ENCODE measurements around the gene KCNK1. TPM values are rescaled to one million over a fixed set of nuclear protein-coding genes. Genes with fewer than 3 reads are reported as not detected.

The KCNK1 gene
- total RNA-seq, 1 experiment from 2014 or later, result not detected

GRCh38 chr1:233651061-233651460, 37.2 kb downstream of the KCNK1 start:
- no peak overlapping the region for H3K27ac Mint-ChIP-seq (ENCODE audit: unreplicated experiment)
- no peak for DNase-seq
- intact Hi-C loops (cut with micrococcal nuclease; ENCODE audit: unreplicated experiment), result no loop called here
- peaks cover 14% of the 10 kb centered on the region; the same call in 1 of the 2 replicates for H3K4me1 ChIP-seq
- BruUV-seq (replicated peaks), result no TSS peak
- H3K4me3 Mint-ChIP-seq (ENCODE audit: unreplicated experiment), result no peak overlapping the region
- no peaks in the 10 kb centered on the region for H3K9me3 ChIP-seq
- CTCF ChIA-PET, result no interaction called here
- peaks cover 1% of the 10 kb centered on the region for H3K9me3 Mint-ChIP-seq (ENCODE audit: unreplicated experiment)
- no peak overlapping the region for H3K4me3 ChIP-seq (ENCODE audit: low read depth, low read length)
- no peaks in the 10 kb centered on the region for H3K36me3 Mint-ChIP-seq (ENCODE audit: insufficient read depth, unreplicated experiment)
- TF ChIP-seq CTCF (IDR thresholded peaks at IDR 0.05; ENCODE audit: insufficient read depth in 1 of 2, low read depth in 1 of 2, low read length in 1 of 2, severe bottlenecking in 1 of 2, unreplicated experiment in 1 of 2), result no peak
- no peaks in the 10 kb centered on the region for H3K27me3 Mint-ChIP-seq (ENCODE audit: insufficient read depth, unreplicated experiment)
- POLR2A ChIA-PET, result no interaction called here
- peaks cover 8% of the 10 kb centered on the region for H3K4me1 Mint-ChIP-seq (ENCODE audit: low read depth, unreplicated experiment)
- H3K27me3 ChIP-seq (replicated peaks; ENCODE audit: control insufficient read depth, insufficient read depth, low read length), result no peaks in the 10 kb centered on the region
- no peaks in the 10 kb centered on the region for H3K36me3 ChIP-seq (ENCODE audit: control insufficient read depth, insufficient read depth, low read length)

- Histone ChIP-seq H3K9me3 (no peaks in the 10 kb centered on the region), H3K4me3 (ENCODE audit: low read depth, low read length) (no peak overlapping the region), H3K4me1 (peaks cover 14% of the 10 kb centered on the region; the same call in 1 of the 2 replicates), H3K27me3 (replicated peaks; ENCODE audit: control insufficient read depth, insufficient read depth, low read length) (no peaks in the 10 kb centered on the region), H3K36me3 (ENCODE audit: control insufficient read depth, insufficient read depth, low read length) (no peaks in the 10 kb centered on the region)
- Mint-ChIP-seq H3K4me3 (ENCODE audit: unreplicated experiment) (no peak overlapping the region), H3K9me3 (ENCODE audit: unreplicated experiment) (no peaks in the 10 kb centered on the region), H3K4me1 (ENCODE audit: low read depth, unreplicated experiment) (peaks cover 8% of the 10 kb centered on the region), H3K27me3 (ENCODE audit: insufficient read depth, unreplicated experiment) (no peaks in the 10 kb centered on the region), H3K27ac (ENCODE audit: unreplicated experiment) (no peak overlapping the region), H3K36me3 (ENCODE audit: insufficient read depth, unreplicated experiment) (no peaks in the 10 kb centered on the region)
- POLR2A ChIA-PET, result no interaction called here
- no peak for TF ChIP-seq CTCF (IDR thresholded peaks at IDR 0.05; ENCODE audit: insufficient read depth in 1 of 2, low read depth in 1 of 2, low read length in 1 of 2, severe bottlenecking in 1 of 2, unreplicated experiment in 1 of 2)
- intact Hi-C loops (cut with micrococcal nuclease; ENCODE audit: unreplicated experiment), result no loop called here
- DNase-seq, result no peak
- CTCF ChIA-PET, result no interaction called here
- no TSS peak for BruUV-seq (replicated peaks)
These were observed 37.8 kb downstream of the KCNK1 start for GRCh38 chr1:233651563-233652233.

- Histone ChIP-seq H3K27me3 (replicated peaks; ENCODE audit: control insufficient read depth, insufficient read depth, low read length) (no peaks in the 10 kb centered on the region), H3K4me1 (peaks cover 14% of the 10 kb centered on the region; the same call in 1 of the 2 replicates), H3K4me3 (ENCODE audit: low read depth, low read length) (no peak overlapping the region), H3K36me3 (ENCODE audit: control insufficient read depth, insufficient read depth, low read length) (no peaks in the 10 kb centered on the region), H3K9me3 (no peaks in the 10 kb centered on the region)
- CTCF ChIA-PET, result no interaction called here
- H3K9me3 Mint-ChIP-seq (ENCODE audit: unreplicated experiment), result no peaks in the 10 kb centered on the region
- no peak overlapping the region for H3K4me3 Mint-ChIP-seq (ENCODE audit: unreplicated experiment)
- H3K27me3 Mint-ChIP-seq (ENCODE audit: insufficient read depth, unreplicated experiment), result peaks cover 3% of the 10 kb centered on the region
- intact Hi-C loops (cut with micrococcal nuclease; ENCODE audit: unreplicated experiment), result no loop called here
- POLR2A ChIA-PET, result no interaction called here
- no TSS peak for BruUV-seq (replicated peaks)
- DNase-seq, result no peak
- no peak for TF ChIP-seq CTCF (IDR thresholded peaks at IDR 0.05; ENCODE audit: insufficient read depth in 1 of 2, low read depth in 1 of 2, low read length in 1 of 2, severe bottlenecking in 1 of 2, unreplicated experiment in 1 of 2)
- H3K36me3 Mint-ChIP-seq (ENCODE audit: insufficient read depth, unreplicated experiment), result no peaks in the 10 kb centered on the region
- peaks cover 8% of the 10 kb centered on the region for H3K4me1 Mint-ChIP-seq (ENCODE audit: low read depth, unreplicated experiment)
- H3K27ac Mint-ChIP-seq (ENCODE audit: unreplicated experiment), result no peak overlapping the region
These were observed 38.6 kb downstream of the KCNK1 start for GRCh38 chr1:233652526-233652925.
